DMS79 (cell line): ENCODE data around the gene CMSS1.
"Not testable (repeated sequence)": the region's sequence is repeated elsewhere in the genome, so short reads cannot be mapped to it uniquely, and the experiment has no call there.

Experiments used
- DNase-seq: peaks from one replicate; lab custom pipeline; 2025; lab: John Stamatoyannopoulos, UW

CMSS1 gene

DNA sequence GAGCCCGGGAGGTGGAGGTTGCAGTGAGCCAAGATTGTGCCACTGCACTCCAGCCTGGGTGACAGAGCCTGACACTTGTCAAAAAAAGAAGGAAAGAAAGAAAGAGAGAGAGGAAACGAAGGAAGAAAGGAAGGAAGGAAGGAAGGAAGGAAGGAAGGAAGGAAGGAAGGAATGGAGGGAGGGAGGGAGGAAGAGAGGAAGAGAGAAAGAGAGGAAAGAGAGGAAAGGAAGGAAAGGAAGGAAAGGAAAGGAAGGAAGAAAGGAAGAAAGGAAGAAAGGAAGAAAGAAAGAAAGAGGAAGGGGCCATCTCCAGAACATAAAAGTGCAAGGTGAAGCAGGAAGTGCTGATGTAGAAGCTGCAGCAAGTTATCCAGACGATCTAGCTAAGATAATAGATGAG is 411.5 kb downstream of the CMSS1 start:
- DNase-seq: not testable (repeated sequence)

DNA sequence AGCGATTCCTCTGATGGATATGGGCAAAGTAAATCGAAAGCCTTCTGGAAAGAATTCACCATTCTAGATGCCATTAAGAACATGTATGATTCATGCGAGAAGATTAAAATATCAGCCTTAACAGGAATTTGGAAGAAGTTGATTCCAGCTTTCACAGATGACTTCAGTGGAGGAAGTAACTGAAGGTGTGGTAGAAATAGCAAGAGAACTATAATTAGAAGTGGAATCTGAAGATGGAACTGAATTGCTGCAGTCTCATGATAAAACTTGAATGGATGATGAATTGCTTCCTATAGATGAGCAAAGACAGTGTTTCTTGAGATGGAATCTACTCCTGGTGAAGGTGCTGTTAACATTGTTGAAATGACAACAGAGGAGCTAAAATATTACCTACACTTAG is 413.0 kb downstream of the CMSS1 start:
- no peak for DNase-seq
